Heart left ventricle (tissue), 16 donors: Measurements from ENCODE around the gene TBX4. TPM values are rescaled to one million over a fixed set of nuclear protein-coding genes. Genes with fewer than 3 reads are reported as not detected.

ENCODE experiments used
- ATAC-seq, 4 donors: fragments of 200-7000 bp; cut with Tn5 transposase; one replicate each; pipeline ENCODE4 v1.9.1; 2020 to 2022; ENCODE audit warnings: moderate library complexity in 4 of 4, mild to moderate bottlenecking in 3 of 4, moderate number of reproducible peaks in 1 of 4
- DNase-seq, 5 donors: peaks; one replicate each; pipeline ENCODE4 v3.0.0-alpha.2; 2020
- H3K27ac ChIP-seq, 12 donors: fragments of 200-600 bp; sonication (generic) in 4 of 12; one replicate each; pipeline versions ENCODE4 v1.5.0 to v1.8.0; 2016 to 2022; ENCODE audit warnings: mild to moderate bottlenecking in 2 of 12
- H3K27me3 ChIP-seq, 9 donors: fragments of 200-600 bp; sonication (generic) in 2 of 9; one replicate each; pipeline versions ENCODE4 v1.5.1 to v1.8.0; 2016 to 2022; ENCODE audit warnings: mild to moderate bottlenecking in 3 of 9
- H3K36me3 ChIP-seq, 9 donors: fragments of 200-600 bp; sonication (generic) in 2 of 9; one replicate each; pipeline versions ENCODE4 v1.5.0 to v1.8.0; 2018 to 2022; ENCODE audit warnings: mild to moderate bottlenecking in 2 of 9
- H3K4me1 ChIP-seq, 12 donors: fragments of 200-600 bp; sonication (generic) in 4 of 12; one replicate each; pipeline versions ENCODE4 v1.5.0 to v1.8.0; 2016 to 2022; ENCODE audit warnings: mild to moderate bottlenecking in 3 of 12
- H3K4me3 ChIP-seq, 12 donors: fragments of 200-600 bp; sonication (generic) in 4 of 12; one replicate each; pipeline versions ENCODE4 v1.5.0 to v1.8.0; 2017 to 2022; ENCODE audit warnings: mild to moderate bottlenecking in 9 of 12, moderate library complexity in 4 of 12
- H3K9me3 ChIP-seq, 12 donors: fragments of 200-600 bp; sonication (generic) in 4 of 12; one replicate each; pipeline versions ENCODE4 v1.5.0 to v1.8.0; 2016 to 2022; ENCODE audit warnings: mild to moderate bottlenecking in 1 of 12
- CTCF ChIP-seq, 12 donors: fragments of 200-600 bp; sonication (generic) in 4 of 12; IDR thresholded peaks; one replicate each; pipeline versions ENCODE4 v1.5.0 to v1.8.0; 2018 to 2022; ENCODE audit warnings: antibody characterized with exemption in 12 of 12, mild to moderate bottlenecking in 5 of 12
- POLR2A ChIP-seq, 2 donors: fragments of 450-650 bp; IDR thresholded peaks; one replicate each; pipeline ENCODE4 v1.6.1; 2017; ENCODE audit warnings: antibody characterized with exemption in 2 of 2, mild to moderate bottlenecking in 2 of 2, moderate library complexity in 2 of 2
- WGBS, 4 donors: extraction: QIAGEN DNeasy Blood & Tissue Kit in 2 of 4; methylation state at CpG; one replicate each; pipeline versions ENCODE4 v1.1.5 to v1.1.7; 2013 to 2018; 5-methylcytosine and 5-hydroxymethylcytosine counted together
- intact Hi-C, 10 donors: fragments of 100-400 bp; cut with DNase I; formaldehyde crosslinking; loops; one replicate each; pipeline versions ENCODE4 v1.11.1 to v1.14.2; 2022
- polyA plus RNA-seq, 2 donors: library from polyadenylated mRNA; stranded (reverse); fragments of 200-250 nt; gene quantifications; one replicate each; pipeline ENCODE4 v1.2.3, GENCODE V29; 2013
- total RNA-seq, 9 donors: library from RNA; depleted of rRNA in 2 of 9; stranded (reverse); fragments of >200 nt in 2 of 9; fragmentation: NEBNext Ultra II Directional in 3 of 9; extraction: Animal tissue kit (Norgen Biotek cat#: 25700) in 3 of 9; gene quantifications; one replicate each; pipeline versions ENCODE4 v1.1.0 to v1.2.4, GENCODE V29; 2016 to 2023
- donor health status: ischemic (EF 13 %, LVEDD 7.1; RV severe dilation, severe dysfunction).
- donor health status: healthy with polysubstance abuse.
- donor health status: DM: no; HTN: yes; CAD: no.
- donor health status: DM: no; HTN: no; CAD: no.
- donor health status: ischemic (EF 25% LVEDD 6.9; RV normal size, moderate dysfunction).
- donor health status: ischemic (EF 25% LVEDD 5.7; RV mildly dilated, moderate dysfunction).
- donor health status: healthy.
- donor health status: DM: yes; HTN: yes; CAD: no.
- donor health status: ischemic (EF 35%, LVEDD 5.7; RV mildly dilated, moderate dysfunction).
- donor health status: nonischemic (EF 11% LVEDD 7.7; RV severe dilation, severe dysfunction).
- donor health status: DM: yes; HTN: yes; CAD: no.
- donor health status: PGD.
- donor health status: ischemic (EF 29% LVEDD 5.4; RV normal size, mild dysfunction).
- donor health status: nonischemic (EF 23%, LVEDD 6.1; RV moderate dilation, normal function).

The TBX4 gene
- total and polyA plus RNA-seq, 11 donors = 0.07 to 0.29 (median 0.10) TPM; not detected in 7

GRCh38 chr17:61488878-61489718 lies 36.9 kb downstream of the TBX4 start:
- no peak overlapping the region for H3K4me3 ChIP-seq
- intact Hi-C loops = no loop called here
- no peaks in the 10 kb centered on the region for H3K4me1 ChIP-seq
- no peak overlapping the region for H3K27ac ChIP-seq
- DNase-seq = no peak
- no peak for TF ChIP-seq CTCF (IDR thresholded peaks at IDR 0.05)
- no peak for TF ChIP-seq POLR2A (IDR thresholded peaks at IDR 0.05)
- ATAC-seq = no peak
- H3K27me3 ChIP-seq = peaks cover 0 to 14% (median 0%) of the 10 kb centered on the region in 9 donors
- no peaks in the 10 kb centered on the region for H3K9me3 ChIP-seq
- WGBS, 4 donors = 80 to 86% (median 83%) methylated on average over 16 of the region's 16 CpGs
- no peaks in the 10 kb centered on the region for H3K36me3 ChIP-seq

- Histone ChIP-seq H3K27me3 (peaks cover 0 to 14% (median 0%) of the 10 kb centered on the region in 9 donors), H3K36me3 (no peaks in the 10 kb centered on the region), H3K4me1 (no peaks in the 10 kb centered on the region), H3K4me3 (no peak overlapping the region), H3K27ac (no peak overlapping the region), H3K9me3 (no peaks in the 10 kb centered on the region)
- ATAC-seq = no peak
- intact Hi-C loops = no loop called here
- no peak for DNase-seq
- TF ChIP-seq POLR2A (IDR thresholded peaks at IDR 0.05) (no peak), CTCF (IDR thresholded peaks at IDR 0.05) (no peak)
- WGBS, 4 donors = 93 to 95% (median 93%) methylated on average over 12 of the region's 12 CpGs
These were observed 37.7 kb downstream of the TBX4 start for GRCh38 chr17:61489719-61490490.

- whole genome bisulfite sequencing, 4 donors = 82 to 86% (median 84%) methylated on average over 3 to 5 of the region's 5 CpGs
- Histone ChIP-seq H3K27ac (no peak overlapping the region), H3K27me3 (peaks cover 0 to 7% (median 0%) of the 10 kb centered on the region in 9 donors), H3K4me1 (no peaks in the 10 kb centered on the region), H3K9me3 (no peaks in the 10 kb centered on the region), H3K36me3 (no peaks in the 10 kb centered on the region), H3K4me3 (no peak overlapping the region)
- intact Hi-C loops = no loop called here
- no peak for TF ChIP-seq CTCF (IDR thresholded peaks at IDR 0.05)
- no peak for TF ChIP-seq POLR2A (IDR thresholded peaks at IDR 0.05)
- DNase-seq (no peak), ATAC-seq (no peak)
These were observed 38.3 kb downstream of the TBX4 start for GRCh38 chr17:61490540-61490975.

- no peaks in the 10 kb centered on the region for H3K4me1 ChIP-seq
- H3K36me3 ChIP-seq = no peaks in the 10 kb centered on the region
- peaks cover 0 to 3% (median 0%) of the 10 kb centered on the region in 9 donors for H3K27me3 ChIP-seq
- H3K4me3 ChIP-seq = no peak overlapping the region
- intact Hi-C loops = no loop called here
- no peaks in the 10 kb centered on the region for H3K9me3 ChIP-seq
- no peak for ATAC-seq
- no peak for DNase-seq
- no peak overlapping the region for H3K27ac ChIP-seq
- WGBS, 4 donors = 57 to 76% (median 68%) methylated on average over 3 of the region's 3 CpGs
- TF ChIP-seq POLR2A (IDR thresholded peaks at IDR 0.05) (no peak), CTCF (IDR thresholded peaks at IDR 0.05) (no peak)
These were observed 39.8 kb downstream of the TBX4 start for GRCh38 chr17:61491981-61492380.
